M059J (cell line): ENCODE results near the gene LDLRAP1. TPM values are rescaled to one million over a fixed set of nuclear protein-coding genes. Genes with fewer than 3 reads are reported as not detected.

Experiments used
- DNase-seq: peaks from one replicate; pipeline ENCODE4 v3.0.0-alpha.2; 2012; ENCODE audit warnings: low read depth
- total RNA-seq: library from RNA; depleted of rRNA; stranded (reverse); fragments of >200 nt; shearing (Covaris generic); gene quantifications from 2 replicates; pipeline ENCODE4 v1.2.3, GENCODE V29; 2014; rRNA removed

Gene LDLRAP1
- total RNA-seq, 1 experiment from 2014 or later, result 16.9 TPM

DNA sequence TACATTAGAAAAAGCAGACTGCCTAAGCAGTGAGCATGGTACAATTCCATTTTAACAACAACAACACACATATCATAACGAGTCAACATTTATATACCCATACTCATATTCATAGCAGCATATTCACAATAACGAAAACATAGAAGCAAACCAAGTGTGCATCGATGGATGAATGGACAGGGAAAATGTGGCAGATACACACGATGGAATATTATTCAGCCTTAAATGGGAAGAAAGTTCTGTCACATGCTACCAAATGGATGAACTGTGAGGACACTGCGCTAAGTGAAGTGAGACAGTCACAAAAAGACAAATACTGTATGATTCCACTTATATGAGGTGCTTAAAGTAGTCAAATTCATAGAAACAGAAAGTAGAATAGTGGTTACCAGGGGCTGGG, 63.7 kb downstream of the LDLRAP1 start:
- no peak for DNase-seq

DNA sequence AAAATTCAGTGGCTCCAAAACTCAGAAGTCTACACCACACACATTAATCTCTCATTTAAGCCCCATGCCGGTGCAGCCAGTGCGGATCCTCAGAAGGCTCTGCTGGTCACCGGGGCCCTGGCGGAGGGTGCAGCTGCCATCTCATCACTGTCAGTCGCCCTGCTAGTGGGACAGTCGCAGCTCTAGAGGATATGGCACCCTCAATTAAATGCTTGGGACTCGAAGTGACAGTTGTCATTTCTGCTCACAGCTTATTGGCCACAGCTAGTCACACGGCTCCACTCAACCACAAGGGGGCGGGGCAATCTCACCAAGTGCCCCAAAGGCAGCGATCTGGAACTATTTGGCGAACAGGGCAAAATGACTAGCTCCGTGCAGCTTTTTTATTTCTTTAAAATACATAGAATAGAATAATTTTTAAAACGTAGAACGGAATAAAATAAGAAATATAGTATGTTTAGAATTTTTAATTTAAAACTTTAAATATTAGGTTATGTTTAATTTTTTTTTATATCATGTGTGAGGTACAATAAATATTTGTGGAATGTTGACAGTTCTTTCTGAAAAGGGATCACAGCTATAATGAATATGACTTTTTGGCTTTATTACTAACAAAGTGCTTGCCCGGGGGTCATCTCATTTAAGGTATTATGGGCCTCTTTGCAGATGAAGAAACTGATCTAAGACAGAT, 65.2 kb downstream of the LDLRAP1 start:
- peak; percentile 78 for DNase-seq

DNA sequence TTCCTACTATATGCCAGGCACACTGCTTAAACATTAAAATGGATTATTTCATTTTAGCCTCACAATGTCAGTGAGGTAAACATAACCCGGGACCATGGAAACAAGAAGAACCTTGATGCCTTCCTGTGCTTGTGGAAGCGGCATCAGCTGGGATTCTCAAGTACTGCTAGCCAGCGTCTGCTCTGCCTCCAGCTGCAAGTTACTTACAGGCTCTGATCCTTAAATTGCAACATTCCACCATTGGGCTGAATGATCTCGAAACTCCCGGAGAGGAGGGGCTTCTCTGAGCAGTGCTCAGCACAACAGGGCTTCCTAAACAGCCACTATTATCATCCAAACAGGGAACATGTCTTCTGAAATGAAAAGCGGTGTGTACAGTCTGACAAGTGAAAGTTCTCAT, 66.5 kb downstream of the LDLRAP1 start:
- DNase-seq, result no peak

DNA sequence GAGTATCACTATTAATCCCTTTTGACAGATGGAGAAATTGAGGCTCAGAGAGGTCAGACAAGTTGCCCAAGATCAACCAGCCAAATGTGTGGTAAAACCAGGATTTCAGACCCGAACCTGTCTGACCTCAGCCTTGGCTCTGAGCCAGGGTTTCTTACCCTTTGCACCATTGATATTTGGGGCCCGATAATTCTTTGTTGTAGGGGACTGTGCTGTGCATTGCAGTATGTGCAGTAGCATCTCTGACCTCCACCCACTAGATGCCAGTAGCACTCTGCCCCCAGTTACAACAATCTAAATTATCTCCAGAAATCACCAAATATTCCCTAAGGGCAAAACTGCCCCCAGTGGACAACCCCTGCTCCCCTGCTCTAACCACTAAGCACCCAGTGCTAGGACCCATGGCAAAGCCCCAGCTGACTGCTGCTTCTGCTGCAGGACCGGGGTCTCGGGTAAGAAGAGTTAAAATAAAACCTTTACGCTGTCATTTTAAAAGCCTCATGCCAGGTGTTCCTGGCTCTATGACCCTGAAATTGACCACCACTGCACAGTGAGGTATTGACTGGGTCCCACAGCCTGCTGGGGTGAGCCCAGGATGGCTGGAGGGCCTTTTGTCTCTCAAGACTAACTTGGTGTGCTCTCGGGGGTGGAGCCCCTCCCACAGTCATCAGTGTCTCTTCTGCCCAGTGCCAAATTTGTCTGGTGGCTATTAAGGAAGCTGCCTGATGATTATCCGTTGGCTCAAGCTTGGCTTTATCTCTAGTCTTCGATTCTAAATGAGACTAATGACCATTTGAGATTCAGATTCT, 67.6 kb downstream of the LDLRAP1 start:
- peak; percentile 35 for DNase-seq

DNA sequence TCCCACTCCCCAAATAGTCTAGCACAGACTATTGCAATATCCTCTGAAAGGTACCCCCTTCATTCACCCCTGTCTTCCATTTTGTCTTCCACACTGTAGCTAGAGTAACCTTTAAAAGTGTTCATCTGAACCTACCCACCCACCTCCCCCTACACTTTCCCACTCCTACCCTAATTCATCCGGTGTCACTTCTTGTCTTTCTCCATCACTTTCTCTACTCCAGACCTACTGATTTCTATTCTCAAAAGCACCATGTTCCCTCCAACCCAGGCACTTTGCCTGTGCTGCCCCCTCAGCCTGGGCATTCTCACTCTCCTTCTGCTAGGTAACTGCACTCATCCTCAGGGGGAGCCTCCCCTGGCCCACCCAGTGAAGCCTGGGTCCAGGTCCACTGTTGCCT, 68.4 kb downstream of the LDLRAP1 start:
- DNase-seq, result no peak

DNA sequence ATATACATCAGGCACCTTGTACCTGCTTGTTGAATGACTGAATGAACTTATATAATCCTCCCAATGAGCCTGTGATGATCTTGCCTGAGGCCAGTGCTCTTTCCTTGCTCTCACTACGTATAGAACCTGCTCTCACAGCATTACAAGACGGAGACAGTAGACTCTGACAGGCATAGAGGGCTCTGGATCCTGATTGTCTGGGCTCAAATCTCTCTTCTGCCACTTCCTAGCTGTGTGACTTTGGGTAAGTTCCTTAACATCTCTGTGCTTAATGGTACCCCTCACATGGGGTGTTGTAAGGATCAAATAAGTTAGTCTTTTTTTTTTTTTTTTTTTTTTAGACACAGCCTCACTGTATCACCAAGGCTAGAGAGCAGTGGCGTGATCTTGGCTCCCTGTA, 69.0 kb downstream of the LDLRAP1 start:
- DNase-seq, result no peak

DNA sequence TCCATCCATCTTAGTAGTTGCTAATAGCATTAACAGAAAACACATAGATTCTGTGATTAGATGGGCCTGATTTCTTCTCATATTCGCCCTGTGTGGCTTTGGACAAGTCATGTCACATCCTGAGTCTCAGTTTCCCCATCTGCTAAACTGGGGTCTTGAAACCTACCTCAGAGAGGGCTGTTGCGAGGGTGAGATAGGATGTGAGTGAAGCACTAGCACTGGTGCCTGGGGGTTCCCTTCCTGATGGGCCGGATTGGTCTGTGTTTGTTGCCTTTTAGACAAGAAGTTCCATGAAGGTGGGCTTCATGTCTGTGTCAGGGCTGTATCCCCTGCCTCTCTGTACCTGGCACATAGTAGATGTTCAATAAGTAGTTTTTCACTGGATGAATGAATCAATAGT, 69.7 kb downstream of the LDLRAP1 start:
- no peak for DNase-seq

DNA sequence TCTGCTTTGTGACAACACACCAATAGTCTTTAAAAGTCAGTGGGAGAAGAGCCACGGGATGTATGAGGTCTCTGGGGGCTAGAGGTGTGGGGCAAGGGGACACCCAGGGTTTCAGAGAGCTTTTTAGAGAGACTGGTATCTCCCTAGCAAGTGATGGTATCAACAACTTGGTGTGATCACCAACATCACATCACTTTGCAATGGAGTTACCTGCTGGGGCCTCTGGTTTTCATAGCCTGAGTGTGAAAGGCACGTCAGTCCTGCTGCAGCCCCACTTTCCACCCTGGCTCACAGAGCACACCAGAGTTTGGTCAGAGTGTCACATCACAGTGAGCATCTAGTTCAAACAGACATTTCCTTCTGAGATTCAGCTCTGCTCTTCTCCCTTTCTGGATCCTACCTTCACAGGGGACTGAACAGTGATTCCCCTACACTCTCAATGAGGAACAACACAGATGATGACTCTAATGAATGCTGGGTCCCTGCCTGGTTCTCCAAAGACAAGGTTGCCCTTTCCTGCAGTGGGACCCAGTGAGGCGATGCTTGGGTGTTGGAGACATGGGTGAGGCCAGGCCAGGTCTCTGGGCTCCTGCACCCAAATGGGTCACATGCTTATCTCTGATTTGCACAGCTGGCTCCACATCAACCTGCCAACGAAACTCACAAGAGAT, 71.2 kb downstream of the LDLRAP1 start:
- no peak for DNase-seq

DNA sequence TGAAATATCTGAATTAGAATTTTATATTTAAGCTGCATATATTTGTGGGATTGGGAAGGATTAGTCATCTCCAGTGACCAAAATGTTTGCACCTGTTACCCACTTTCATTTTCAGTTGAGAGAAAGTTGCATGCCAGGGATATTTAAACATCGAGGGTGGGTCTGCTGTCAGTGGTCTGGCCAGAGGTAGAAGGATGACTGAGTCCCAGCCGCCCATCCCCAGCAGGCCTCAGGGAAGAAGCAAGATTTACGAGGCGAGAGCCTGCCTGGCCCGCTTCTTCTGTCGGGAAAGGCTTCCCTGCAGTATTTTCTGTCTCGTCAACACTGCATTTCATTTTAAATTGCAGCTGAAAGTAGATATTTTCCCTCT, 71.8 kb downstream of the LDLRAP1 start:
- no peak for DNase-seq

DNA sequence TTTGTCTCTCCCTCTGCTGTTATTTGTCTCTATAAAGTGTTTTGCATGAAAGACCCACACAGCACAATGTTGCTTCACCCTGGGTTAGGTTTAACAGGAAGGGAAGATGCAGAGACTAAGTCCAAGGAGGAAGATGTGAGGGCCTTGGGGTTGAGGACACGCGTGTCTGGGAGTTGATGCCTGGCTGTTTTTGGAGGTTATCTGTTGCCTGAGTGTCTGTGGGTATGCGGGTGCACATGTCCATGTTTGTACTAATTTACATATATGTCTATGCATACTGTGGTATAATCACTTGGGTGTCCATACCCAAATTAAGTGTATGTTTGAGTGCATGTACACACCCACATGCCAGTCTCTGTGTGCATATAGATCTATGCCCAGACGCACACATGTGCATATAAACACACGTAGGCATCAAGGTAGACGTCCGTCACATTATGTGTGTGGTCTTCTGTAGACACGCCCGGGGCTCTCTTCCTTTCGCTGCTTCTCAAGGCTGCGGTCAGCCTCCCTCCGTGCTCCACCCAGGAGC, 72.2 kb downstream of the LDLRAP1 start:
- no peak for DNase-seq

DNA sequence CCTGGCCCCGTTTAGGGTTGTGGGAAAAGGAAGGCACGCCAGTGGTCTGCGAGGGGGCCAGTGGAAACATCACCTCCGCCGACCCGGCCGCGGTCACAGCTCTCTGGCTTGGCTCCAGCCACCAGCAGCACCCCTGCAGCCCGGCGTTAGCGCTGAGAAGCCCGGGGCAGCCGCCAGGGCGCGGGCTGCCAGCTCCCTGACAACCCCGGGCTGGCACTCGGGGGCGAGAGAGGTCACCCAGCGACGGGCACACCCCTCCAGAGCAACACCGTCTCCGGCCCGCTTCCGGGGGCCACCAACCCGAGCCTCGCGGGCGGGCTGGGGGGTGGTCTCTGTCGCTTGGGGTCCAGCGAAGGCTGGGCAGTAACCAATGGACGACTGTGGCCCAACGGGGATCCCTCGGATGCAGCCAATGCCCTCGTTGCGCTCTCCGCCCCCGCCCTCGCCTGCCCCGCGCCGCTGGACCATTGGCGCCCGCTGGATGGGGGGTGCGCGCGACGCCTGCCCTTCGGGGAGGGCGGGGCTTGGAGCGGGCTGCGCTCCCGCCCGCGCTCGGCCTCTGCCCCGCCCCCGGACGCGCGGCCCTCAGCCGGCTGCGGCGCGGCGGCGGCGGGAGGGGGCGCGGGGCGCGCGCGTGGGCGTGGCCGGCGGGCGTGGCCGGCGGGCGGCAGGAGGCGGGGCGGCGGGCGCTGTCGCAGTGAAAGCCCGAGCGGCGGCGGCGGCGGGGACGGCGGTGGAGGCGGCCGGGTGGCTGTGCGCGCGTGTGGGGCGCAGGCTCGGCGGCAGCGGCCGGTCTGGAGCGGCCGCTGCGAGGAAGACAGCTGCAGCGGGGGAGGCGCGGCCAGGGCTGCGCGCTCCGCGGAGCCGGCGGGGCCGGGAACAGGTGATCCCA, 72.9 kb downstream of the LDLRAP1 start, which contains the start of gene MAN1C1:
TSS of gene MAN1C1 (plus strand) at position 697 of the 892 bp plus-strand sequence. CDS start 1,007 bp downstream, outside the sequence.
- peak; percentile 85 for DNase-seq

DNA sequence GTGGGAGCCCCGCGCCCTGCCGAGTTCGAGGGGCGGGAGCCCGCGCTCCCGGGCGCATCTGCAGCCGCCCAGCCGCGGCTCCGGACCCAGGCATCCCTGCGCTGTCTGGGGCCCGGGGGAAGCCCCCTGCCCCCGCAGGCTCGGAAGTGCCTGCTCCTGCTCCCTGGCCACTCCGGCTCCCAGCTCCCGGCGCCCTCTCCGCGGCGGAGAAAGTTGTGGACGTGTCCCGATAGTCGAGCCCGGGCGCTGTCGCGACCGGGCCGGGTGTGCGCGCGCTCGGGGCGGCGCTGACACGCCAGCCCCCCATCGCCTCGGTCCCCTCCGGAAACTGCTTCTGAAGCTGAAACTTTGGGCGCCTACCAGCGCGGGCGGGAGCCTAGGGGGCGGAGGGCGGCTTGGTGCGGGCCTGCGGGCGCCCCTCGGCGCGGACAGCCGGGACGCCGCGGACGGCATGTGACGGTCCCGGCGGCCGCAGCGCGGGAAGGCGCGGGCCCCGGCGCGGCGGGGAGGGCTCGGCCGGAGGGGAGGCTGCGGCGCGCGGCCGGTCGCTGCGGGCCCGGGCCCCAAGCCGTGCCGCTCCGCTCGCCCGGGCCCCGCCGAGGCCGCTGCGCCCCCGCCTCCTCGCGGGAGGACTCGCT, 73.7 kb downstream of the LDLRAP1 start:
- no peak for DNase-seq

DNA sequence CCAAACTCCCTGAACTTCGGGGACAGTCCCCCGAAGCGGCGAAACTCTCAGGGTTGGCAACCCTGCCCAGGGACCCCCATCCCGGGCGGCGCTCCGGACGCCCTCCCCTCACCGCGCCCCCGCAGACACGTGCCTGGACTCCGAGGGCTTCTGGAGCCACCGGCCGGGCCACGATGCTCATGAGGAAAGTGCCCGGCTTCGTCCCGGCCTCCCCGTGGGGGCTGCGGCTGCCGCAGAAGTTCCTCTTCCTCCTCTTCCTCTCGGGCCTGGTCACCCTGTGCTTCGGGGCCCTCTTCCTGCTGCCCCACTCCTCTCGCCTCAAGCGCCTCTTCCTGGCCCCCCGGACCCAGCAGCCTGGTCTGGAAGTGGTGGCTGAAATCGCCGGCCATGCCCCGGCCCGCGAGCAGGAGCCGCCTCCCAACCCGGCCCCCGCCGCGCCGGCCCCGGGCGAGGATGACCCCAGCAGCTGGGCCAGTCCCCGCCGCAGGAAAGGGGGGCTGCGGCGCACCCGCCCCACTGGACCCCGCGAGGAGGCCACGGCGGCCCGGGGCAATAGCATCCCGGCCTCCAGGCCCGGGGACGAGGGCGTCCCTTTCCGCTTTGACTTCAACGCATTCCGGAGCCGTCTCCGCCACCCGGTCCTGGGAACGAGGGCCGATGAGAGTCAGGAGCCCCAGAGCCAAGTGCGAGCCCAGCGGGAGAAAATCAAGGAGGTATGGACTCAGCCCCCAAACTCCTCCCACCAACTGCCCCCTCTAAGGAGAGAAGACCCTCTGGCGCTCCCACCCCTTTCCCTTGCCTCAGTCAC, 74.4 kb downstream of the LDLRAP1 start:
- no peak for DNase-seq

DNA sequence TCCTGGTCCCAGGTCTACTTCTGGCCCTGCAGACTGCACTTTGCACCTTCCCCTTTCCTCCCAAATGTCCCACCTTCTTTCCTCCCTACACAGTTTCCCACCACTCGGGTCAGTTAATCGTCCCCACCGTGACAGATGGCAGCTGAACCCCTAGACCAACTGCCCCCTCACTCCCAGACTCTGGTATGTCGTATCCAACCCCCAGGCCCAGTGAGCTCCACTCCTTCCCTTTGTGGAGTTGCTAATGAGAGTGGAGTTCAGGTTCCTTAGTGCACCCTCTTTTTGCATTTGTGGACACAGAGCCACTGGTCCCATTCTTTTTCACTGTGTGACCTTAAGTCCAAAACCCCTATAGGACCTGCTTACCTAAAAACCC, 75.0 kb downstream of the LDLRAP1 start:
- no peak for DNase-seq

Other genes starting within 250 kb of the LDLRAP1 start
- 158 and 191 TPM in 2 replicates for gene TMEM50A, start 205.3 kb upstream of the LDLRAP1 start, total RNA-seq
- 0.42 and 1.4 TPM in 2 replicates for gene RHCE, start 122.8 kb upstream of the LDLRAP1 start, total RNA-seq
- gene MACO1, start 112.7 kb upstream of the LDLRAP1 start, total RNA-seq, result 16.0 and 23.5 TPM in 2 replicates
- 3.3 and 4.4 TPM in 2 replicates for gene MAN1C1, start 73.2 kb downstream of the LDLRAP1 start, total RNA-seq